Anterior cingulate cortex (tissue), 58 donors: ENCODE results near the gene ENG.

Experiments used
- DNase-seq, 58 donors: peaks; one replicate each; lab custom pipeline; 2025; lab: John Stamatoyannopoulos, UW

Gene ENG

DNA sequence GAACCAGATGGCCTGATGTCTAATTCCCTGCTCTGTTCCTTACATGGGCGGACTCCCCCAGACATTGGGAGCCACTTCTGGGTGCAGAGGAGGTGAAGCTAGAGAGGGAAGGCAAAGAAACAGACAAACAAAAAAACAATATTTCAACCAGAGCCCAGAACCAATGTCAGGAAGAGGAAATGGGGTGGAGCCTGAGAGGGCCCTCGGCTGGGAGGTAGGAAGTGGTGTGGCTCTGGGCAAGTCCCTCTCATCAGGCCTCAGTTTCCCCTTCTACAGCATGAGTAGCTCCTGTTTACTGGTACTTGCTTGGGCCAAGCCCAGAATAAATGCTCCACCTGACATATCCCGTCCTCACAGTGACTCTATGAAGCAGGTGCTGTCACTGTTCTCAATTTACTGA lies 87.0 kb downstream of the ENG start:
- no peak for DNase-seq

DNA sequence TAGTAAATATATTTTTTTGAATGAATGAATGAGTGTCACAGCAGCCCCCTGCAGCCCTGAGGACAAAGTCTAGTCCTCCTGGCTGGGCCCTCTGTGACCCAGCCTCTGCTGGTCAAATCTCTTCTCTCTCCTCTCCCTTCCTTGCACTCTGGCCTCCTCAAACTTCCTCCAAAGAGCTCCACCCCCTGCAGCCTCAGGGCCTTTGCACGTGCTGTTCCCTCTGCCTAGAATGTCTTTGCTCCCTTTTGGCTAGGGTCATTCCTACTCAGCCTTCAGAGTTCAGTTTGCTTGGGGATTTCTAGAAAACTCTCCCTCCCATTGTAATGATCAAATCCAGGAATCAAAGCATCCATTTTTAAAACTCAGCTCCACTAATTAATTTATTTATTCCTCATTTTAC lies 89.0 kb downstream of the ENG start:
- DNase-seq = no peak
